Smooth muscle cell of the brain vasculature (primary cell): Measurements from ENCODE around the gene ZNF605.
"Not testable (repeated sequence)": the region's sequence is repeated elsewhere in the genome, so short reads cannot be mapped to it uniquely, and the experiment has no call there.

Experiments
- DNase-seq: peaks from one replicate; pipeline ENCODE4 v3.0.0-alpha.2; 2012; ENCODE audit warnings: low read depth, low spot score

The ZNF605 gene

DNA sequence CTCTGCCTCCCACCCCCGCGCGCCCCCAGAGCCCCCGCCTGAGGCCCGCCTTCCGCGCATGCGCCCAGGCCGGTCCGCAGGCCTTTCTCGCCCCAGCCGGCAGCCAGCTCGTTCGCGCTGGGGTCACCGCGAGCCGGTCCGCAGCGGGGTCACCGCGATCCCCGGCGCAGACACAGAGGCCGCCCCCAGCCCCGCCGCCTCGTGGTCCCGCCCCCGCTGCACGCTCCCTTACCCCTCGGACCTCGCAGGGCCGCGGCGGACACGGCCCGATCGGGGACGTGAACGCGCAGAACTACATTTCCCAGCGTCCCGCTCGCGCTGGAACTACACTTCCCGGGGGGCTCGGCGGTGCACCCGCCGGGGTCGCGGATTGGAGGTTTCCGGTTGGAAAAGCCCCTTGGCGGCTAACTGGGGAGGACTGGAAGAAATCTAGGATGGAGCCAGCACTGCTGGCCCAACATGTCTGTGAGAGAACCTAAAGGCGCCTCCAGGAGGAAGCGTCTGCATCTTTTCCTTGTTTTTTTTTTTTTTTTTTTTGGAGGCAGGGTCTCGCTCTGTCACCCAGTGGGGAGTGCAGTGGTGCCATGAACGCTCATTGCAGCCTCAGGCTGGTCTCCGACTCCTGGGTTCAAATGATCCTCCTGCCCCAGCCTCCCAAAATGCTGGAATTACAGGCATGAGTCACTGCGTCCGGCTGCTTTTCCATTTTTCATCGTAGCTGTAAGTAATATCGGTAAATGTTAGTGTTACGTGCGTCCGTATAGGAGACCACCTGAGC, at the start of gene ZNF605:
Gene ZNF605 (minus strand): TSS at position 296 of the 778 bp plus-strand sequence. CDS start 10,671 bp downstream, outside the sequence.
- DNase-seq = peak; percentile 72

DNA sequence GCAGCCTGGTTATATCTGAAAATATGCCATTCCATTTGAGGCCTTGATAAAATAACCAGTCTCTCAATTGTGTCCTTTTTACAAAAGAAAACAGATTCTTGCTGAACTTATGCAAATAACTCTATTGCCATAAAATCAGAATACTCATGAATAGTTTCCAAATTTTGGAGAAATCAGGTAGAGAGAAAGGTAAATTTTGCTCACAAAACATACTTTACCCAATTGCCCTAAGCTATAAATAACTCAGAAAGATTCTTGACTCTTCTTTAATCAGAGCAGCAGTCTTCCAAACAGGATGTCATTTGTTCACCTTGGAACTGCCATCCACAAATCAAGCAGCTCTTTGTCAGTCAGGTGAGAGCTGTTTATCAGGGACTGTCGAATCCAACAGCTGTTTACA, 42.6 kb upstream of the ZNF605 start:
- DNase-seq = no peak

DNA sequence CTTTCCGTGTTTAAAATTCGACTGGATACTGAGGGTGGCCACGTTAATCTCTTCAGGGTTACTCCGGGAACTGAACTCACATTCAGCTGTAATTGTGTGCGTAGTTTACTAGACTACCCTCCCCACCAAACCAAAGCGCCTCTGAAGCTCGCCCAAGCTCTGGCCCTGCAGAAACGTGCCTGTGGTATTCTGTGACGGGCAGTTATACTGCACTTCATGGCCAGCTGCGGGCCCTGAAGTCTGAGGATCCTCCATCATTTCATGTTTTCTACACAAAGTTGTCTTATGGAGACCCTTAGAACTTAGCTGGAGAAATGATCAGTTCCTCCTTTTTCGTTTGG, 30.7 kb upstream of the ZNF605 start:
- DNase-seq = no peak

DNA sequence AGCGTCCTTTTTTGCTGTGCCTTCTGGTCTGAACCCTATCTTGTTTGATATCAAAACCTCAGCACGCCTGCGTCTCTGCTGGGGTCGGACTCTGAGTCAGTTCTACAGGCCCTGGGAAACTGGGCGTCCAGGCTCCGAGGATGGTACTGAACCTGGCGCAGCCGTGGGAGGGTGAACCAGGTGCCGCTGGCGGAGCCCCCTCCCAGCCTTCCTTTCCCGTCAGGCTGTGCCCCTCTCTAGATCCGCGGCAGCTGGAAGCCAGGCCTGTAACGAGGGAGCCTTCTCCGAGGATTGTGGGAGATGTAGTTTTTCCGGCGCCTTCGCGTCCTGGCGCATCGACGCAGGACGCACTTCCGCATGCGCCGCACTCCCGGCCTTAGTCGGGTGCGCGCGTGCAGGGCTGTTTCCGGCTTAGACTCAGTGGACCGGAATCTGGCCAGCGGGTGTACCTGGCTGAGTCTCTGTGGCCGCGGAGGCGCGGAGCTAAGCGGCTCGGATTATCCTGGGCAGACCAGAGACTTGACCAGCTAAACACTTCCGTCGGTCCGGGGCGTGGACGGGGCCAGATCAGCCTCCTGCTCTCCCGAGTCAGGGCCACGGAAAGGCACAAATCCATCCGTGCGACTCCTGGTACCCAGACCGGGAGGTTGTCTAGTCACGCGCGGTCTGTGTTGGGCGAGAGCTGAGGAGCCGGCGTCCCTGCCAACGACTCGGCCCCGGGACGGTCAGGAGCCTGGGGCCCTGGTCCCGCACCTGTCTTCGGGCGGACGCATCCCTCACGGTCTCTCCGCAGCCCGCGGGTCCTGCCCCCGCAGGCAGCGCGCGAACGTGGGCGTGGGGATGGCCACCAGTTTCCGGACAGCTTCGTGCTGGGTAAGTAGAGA, 30.1 kb upstream of the ZNF605 start, which contains the start of gene ZNF26:
Gene ZNF26 (plus strand): TSS at position 367 of the 884 bp plus-strand sequence. CDS start 474 bp downstream, at position 841.
- DNase-seq = peak; percentile 71

DNA sequence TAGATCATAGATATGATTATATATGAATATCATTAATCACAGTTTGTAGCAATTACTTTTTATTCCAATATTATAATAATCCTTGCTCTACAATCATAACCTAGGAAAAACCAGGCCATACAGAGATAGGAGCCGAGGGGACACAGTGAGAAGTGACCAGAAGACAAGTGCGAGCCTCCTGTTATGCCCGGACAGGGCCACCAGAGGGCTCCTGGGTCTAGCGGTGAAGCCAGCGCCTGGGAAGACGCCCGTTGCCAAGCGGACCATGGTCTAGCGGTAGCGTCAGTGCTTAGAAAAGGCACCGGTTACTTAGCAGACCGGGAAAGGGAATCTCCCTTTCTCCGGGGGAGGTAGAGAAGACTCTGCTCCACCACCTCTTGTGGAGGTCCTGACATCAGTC, 20.8 kb upstream of the ZNF605 start:
- DNase-seq = not testable (repeated sequence)

DNA sequence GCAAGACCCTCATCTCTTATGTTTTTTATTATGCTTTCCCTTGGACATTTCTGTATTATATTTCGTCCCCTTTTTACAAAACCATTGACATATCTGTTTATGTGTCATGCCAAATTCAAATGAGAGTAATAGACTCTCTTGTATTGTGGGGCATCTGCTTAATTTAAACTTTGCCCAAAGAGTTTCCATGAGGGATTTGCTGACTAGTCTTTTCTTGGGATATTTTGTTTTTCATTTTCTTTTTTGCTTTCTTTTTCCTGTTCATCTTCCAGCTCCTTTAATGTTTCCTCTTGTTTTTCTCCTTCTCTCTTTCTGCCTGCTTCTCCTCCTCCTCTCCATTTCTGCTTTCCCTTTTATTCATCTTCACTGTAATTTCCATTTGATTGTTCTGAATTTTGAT, 16.3 kb upstream of the ZNF605 start:
- DNase-seq = no peak

DNA sequence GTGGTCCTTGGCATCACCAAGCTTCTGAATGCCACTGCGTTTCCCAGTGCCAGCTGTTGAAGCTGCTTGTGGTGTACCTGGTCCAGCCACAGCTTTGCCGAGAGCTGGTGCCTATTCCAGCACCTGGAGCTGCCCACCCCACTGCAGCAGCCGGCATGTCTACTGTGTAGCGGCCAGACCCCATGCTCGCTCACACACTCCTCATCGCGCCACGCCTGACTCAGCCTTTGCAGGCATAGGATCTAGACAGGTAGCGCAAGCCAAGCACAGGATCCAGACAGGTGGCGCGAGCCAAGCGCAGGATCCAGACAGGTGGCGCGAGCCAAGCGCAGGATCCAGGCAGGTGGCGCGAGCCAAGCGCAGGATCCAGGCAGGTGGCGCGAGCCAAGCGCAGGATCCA, 11.6 kb upstream of the ZNF605 start:
- DNase-seq = no peak

DNA sequence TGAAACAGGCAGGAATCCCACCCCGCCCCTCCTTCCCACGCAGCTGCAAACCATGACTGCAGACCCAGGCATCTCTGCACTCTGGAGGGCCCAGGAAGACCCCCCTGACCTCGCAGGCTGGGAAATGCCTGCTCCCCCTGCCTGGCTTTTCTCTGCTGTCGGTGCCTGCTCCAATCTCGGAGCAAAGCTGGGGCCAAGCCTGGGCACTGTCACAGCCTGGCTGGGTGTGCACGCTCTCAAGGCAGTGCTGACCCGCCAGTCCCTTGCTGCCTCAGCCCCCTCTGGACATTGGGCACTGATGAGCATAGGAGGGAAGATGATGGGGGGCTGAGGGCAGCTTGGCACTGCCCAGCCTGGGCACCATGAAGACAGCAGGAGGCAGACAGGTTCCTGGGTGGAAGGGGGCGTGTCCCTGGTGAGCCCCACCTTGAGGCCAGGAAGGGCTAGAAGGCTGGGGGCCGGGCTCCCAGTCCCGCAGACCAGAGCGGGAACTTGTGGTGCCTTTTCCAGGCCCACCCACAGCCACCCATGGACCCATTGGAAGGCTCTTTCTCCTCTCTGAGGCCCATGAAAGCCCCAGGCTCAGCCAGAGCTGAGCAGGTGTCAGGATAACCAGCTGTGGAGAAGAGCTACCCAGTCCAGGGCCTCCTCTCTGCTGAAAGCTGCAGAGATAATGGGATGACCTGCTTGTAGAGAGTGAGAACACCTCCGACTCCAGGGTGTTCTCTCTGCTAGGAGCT, 10.7 kb upstream of the ZNF605 start:
- DNase-seq = no peak

DNA sequence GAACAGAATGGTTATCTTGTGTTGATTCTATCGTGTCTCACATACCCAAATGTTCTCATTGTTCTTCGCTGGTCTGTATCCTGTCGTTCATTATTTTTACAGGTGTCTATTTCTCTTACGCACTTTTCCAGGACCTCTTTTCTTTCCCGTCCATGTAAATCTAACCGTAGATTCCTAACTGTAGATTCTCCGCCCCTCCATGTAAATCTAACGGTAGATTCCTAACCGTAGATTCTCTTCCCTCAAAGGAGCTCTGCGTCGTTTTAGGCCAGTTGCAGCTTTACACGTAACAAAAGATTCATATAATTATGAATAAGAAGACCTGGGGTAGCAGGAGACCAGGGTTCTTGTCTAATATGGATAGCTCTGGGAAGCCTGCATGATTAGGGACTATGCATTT, 9.7 kb upstream of the ZNF605 start:
- DNase-seq = no peak

DNA sequence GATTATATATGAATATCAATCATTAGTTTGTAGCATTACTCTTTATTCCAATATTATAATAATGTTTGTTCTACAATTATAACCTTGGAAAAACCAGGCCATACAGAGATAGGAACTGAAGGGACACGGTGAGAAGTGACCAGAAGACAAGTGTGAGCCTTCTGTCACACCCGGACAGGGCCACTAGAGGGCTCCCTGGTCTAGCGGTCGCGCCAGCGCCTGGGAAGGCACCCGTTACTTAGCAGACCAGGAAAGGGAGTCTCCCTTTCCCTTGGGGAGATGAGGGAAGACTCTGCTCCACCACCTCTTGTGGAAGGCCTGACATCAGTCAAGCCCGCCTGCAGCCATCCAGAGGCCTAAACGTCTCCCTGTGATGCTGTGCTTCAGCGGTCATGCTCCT, 7.8 kb upstream of the ZNF605 start:
- not testable (repeated sequence) for DNase-seq

DNA sequence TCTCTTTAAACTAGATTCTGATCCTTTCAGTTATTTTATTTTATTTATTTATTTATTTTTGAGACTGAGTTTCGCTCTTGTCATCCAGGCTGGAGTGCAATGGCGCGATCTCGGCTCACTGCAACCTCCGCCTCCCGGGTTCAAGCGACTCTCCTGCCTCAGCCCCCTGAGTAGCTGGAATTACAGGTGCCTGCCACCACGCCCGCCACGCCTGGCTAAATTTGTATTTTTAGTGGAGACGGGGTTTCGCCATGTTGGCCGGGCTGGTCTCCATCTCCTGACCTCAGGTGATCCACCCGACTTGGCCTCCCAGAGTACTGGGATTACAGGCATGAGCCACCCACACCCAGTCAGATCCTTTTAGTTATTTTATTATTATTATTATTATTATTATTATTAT, 5.7 kb upstream of the ZNF605 start:
- not testable (repeated sequence) for DNase-seq

DNA sequence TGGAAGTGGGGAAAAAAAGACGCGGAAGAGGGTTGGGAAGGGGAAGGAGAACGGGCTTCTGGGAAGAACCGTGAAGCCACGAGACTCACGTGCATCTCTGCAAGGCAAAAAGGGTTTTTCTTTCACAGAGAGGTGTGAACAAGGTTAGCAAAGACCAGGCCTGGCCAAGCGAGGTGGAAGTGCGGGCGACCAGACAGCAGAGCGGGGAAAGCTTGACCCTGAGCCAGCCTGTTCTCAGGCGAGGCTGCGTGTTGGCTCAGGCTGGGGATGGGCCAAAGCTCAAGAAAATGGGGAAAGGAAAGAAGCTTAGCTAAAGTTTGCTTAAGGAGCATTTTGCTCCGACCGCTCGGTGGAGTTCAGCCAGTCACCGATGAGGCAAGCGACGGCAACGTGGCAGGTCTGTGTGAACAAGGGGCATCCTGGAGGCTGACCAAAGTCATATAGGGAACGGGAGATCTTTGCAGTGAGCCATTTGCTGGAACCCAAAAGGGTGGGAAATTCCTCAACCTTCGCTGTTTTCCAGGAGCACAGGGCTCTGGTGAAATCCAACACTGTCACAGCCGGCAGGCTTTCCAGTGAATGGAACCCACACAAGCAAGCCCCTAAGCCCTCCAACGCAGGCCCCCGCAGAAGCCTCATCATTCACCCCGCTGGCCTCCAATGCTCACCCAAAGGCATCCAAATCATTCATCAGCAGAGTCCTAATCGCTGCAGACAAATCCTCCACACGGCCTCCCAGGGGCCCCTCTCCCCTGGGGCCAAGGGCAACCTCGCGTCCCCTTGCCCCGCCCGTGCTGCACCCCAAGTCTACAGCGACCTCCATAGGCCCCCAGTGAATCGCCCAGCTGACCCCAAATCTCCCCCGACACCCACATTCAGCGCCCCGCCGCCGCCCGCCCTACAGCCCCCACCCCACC, 754 bp downstream of the ZNF605 start:
- no peak for DNase-seq

DNA sequence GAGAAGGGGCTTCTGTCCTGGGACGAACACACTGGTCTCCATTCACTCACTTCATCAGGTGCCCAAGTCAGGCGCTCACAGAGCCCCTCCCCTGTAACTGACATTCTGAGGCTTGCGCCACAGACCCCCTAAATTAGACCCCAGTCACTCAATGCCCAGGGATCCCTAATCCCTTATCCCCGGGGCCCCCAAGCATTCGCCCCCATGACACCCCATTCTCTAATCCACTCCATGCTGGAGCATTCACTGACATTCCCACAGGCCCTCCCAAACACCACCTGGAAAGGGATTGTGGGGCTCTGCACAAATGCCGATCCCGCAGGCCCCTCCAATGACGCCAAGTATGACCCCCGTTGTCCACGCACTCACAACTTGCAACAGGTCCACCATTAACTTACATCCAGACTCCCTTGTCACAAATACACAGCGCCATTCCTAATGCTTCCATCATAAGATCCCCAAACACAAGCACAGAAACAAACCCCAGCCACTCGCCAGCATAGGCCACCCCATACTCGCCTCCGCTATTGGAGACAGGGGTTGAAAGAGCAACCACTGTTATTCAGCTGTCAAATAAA, 1.5 kb downstream of the ZNF605 start:
- no peak for DNase-seq

DNA sequence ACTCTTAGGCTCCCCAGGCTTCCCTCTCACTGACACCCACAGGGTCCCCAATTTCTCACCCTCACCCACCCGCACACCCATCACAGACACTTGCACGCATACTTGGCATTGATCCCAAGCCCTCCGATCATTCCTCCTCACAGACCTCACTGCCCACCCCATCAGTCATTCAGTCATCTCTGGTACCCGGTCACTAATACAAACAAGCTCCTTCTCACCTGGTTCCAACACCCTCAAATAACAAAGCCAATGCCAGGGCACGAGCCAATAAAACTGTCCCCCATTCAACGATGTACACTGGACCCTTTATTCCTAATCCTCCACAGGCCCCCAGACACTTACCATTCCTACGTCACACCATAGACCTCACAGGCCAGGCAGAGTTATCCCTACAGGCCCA, 2.3 kb downstream of the ZNF605 start:
- DNase-seq = no peak

DNA sequence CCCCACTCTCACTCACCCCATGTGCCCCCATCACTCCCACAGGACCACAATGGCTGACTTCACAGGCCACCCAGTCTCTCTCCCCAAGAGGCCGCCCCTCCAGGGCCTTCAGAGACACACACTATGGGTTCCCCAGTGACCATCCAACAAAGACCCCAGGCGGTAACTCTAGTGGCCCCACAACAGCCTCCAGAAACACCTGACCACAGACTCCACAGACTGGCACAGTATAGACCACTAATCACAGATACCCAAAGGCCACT, 3.0 kb downstream of the ZNF605 start:
- DNase-seq = no peak

DNA sequence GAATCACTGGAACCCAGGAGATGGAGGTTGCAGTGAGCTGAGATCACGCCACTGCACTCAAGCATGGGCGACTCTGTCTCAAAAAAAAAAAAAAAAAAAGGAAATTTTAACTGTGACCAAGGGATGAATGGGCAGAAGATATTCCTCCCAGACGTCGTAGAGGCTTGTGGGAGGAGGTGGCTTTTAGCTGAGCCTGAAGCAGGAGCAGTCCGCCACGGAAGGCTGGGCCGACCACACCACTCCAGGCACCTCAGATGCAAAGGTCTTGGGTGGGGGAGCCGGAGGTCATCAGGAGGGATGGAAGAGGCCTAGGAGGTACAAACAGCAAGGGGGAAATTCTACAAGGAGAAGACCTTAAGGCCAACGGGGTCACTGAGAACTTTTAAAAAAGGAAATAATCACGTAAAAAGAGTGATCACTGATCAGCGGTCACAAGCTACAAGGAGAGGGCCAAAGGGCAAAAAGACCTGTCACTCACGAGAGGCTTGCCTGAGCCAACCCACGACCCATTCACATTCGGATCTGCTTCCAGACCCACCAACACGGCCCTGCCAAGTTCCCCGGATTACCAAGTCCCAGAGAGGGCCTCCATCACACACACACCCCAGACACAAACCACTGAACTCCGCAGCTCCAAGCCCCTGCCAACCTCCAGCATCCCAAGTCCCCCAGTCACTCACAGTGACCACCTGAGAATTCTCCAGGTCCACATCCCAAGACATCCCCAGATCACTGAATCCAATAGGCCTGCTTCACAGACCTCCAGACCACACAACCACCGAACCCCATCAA, 3.5 kb downstream of the ZNF605 start:
- no peak for DNase-seq

DNA sequence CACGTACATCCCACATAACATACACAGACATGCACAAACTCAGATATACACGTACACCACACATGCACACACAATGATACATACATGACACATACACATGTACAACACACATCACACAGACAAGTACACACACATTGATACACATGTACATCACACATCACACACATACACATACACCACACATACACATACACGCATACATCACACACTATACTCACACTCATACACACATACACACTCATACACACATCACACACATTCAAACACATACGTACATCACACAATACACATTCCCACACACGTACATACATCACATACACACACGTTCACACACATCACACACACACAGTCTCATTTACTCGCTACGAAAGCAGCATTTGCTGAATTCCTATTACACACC, 4.5 kb downstream of the ZNF605 start:
- no peak for DNase-seq

DNA sequence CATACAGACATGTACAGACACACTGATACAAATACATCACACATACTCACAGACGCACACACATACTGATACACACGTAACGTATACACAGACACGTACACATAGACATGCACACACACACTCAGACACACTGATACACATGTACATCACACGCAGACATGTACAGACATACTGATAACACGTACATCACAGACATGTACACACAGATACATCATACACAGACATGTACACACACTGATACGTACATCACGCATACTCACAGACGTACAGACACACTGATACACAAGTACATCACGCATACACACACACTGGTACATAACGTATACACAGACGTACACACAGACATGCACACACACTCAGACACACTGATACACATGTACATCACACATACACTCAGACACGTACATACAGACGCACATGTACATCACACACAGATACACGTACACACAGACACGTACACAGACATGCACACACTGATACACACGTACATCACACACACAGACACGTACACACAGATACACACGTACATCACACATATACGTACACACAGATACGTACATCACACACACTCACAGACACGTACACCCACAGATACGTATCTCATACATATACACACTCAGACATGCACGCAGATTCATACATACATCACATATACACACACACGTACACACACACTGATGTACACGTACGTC, 5.1 kb downstream of the ZNF605 start:
- DNase-seq = no peak
